ENCODE measurements around the gene SPINK14. TPM values are rescaled to one million over a fixed set of nuclear protein-coding genes. Genes with fewer than 3 reads are reported as not detected.

SPINK14 gene, protein sequence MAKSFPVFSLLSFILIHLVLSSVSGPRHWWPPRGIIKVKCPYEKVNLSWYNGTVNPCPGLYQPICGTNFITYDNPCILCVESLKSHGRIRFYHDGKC
- not detected in 2 replicates for total RNA-seq
- long read RNA-seq, result 0 reads

DNA sequence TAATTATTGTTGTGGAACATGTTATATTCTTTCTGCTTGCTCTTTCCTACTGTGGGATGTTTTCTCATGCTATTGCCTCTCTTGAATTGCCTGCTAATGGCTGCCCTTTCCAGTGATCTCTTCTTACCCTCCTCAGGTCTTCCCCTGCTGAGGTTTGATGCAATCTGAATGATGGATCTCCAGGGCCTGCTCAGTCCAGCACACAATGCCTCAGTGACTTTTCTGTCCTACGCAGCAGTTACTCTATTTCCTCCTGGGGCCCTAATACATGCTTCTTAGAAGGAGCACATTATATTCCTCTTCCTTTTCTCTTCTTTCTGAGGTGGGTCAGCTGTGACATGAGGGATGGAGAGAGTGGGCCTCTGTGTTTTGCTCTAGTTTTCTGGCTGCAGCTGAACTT, at the start of gene SPINK14:
TSS of gene SPINK14 (plus strand) at position 301 of the 400 bp plus-strand sequence. CDS start 1,187 bp downstream, outside the sequence.
- TF ChIP-seq, protein P1, sequence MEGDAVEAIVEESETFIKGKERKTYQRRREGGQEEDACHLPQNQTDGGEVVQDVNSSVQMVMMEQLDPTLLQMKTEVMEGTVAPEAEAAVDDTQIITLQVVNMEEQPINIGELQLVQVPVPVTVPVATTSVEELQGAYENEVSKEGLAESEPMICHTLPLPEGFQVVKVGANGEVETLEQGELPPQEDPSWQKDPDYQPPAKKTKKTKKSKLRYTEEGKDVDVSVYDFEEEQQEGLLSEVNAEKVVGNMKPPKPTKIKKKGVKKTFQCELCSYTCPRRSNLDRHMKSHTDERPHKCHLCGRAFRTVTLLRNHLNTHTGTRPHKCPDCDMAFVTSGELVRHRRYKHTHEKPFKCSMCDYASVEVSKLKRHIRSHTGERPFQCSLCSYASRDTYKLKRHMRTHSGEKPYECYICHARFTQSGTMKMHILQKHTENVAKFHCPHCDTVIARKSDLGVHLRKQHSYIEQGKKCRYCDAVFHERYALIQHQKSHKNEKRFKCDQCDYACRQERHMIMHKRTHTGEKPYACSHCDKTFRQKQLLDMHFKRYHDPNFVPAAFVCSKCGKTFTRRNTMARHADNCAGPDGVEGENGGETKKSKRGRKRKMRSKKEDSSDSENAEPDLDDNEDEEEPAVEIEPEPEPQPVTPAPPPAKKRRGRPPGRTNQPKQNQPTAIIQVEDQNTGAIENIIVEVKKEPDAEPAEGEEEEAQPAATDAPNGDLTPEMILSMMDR (IDR thresholded peaks at IDR 0.05; ENCODE audit: unreplicated experiment), result no peak
- Mint-ChIP-seq H3K27me3 (no peaks in the 10 kb centered on the region), H3K4me1 (ENCODE audit: low read depth) (no peaks in the 10 kb centered on the region), H3K27ac (no peak within 1 kb of the TSS), H3K4me3 (ENCODE audit: low read depth) (no peak within 1 kb of the TSS), H3K9me3 (ENCODE audit: low read depth) (no peaks in the 10 kb centered on the region), H3K36me3 (ENCODE audit: insufficient read depth) (no peaks in the 10 kb centered on the region)
- DNase-seq (ENCODE audit: low spot score, unreplicated experiment), result no peak

DNA sequence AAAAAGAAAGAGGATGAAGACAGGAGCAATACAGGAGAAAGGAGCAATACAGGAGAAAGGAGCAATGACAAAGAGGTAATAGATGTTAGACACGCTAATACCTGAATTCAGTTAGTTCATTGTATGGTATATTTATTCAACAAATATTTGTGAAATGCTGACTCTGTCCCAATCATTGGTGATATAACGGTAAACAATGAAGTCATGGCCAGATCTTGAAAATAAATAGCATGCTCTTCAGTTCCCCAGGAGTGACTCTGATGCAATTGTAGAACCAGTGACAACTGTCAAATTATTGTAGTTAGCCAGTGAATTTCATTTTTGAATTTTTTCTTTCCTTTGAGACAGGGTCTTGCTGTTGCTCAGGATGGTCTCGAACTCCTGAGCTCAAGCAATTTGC, 48.0 kb upstream of the SPINK14 start:
- H3K27me3 Mint-ChIP-seq, result no peaks in the 10 kb centered on the region
- TF ChIP-seq, protein P1 (IDR thresholded peaks at IDR 0.05; ENCODE audit: unreplicated experiment), result no peak
- DNase-seq (ENCODE audit: low spot score, unreplicated experiment), result no peak
- peaks cover 5% of the 10 kb centered on the region for H3K4me1 Mint-ChIP-seq (ENCODE audit: low read depth)
- peaks cover 42% of the 10 kb centered on the region for H3K36me3 Mint-ChIP-seq (ENCODE audit: insufficient read depth)
- H3K9me3 Mint-ChIP-seq (ENCODE audit: low read depth), result no peaks in the 10 kb centered on the region
- H3K4me3 Mint-ChIP-seq (ENCODE audit: low read depth), result no peak overlapping the region
- no peak overlapping the region for H3K27ac Mint-ChIP-seq

DNA sequence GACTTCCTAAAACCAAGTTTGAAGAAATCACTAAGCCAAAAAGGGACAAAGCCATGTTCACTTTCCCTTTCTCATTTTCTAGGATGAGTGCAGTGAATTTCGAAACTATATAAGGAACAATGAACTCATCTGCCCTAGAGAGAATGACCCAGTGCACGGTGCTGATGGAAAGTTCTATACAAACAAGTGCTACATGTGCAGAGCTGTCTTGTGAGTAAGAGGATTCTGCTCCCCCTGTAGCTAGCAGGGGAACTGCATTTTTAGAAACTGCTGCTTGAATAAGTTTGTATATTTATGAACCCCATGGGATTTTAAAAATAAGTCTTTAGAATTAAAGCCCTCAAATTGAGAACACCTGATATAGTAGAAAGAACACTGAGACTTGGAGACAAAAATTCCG, 42.7 kb upstream of the SPINK14 start:
- DNase-seq (ENCODE audit: low spot score, unreplicated experiment), result no peak
- H3K27me3 Mint-ChIP-seq, result no peaks in the 10 kb centered on the region
- peaks cover 27% of the 10 kb centered on the region for H3K36me3 Mint-ChIP-seq (ENCODE audit: insufficient read depth)
- no peaks in the 10 kb centered on the region for H3K9me3 Mint-ChIP-seq (ENCODE audit: low read depth)
- TF ChIP-seq, protein P1 (IDR thresholded peaks at IDR 0.05; ENCODE audit: unreplicated experiment), result no peak
- H3K4me3 Mint-ChIP-seq (ENCODE audit: low read depth), result no peak overlapping the region
- H3K4me1 Mint-ChIP-seq (ENCODE audit: low read depth), result no peaks in the 10 kb centered on the region
- H3K27ac Mint-ChIP-seq, result no peak overlapping the region

DNA sequence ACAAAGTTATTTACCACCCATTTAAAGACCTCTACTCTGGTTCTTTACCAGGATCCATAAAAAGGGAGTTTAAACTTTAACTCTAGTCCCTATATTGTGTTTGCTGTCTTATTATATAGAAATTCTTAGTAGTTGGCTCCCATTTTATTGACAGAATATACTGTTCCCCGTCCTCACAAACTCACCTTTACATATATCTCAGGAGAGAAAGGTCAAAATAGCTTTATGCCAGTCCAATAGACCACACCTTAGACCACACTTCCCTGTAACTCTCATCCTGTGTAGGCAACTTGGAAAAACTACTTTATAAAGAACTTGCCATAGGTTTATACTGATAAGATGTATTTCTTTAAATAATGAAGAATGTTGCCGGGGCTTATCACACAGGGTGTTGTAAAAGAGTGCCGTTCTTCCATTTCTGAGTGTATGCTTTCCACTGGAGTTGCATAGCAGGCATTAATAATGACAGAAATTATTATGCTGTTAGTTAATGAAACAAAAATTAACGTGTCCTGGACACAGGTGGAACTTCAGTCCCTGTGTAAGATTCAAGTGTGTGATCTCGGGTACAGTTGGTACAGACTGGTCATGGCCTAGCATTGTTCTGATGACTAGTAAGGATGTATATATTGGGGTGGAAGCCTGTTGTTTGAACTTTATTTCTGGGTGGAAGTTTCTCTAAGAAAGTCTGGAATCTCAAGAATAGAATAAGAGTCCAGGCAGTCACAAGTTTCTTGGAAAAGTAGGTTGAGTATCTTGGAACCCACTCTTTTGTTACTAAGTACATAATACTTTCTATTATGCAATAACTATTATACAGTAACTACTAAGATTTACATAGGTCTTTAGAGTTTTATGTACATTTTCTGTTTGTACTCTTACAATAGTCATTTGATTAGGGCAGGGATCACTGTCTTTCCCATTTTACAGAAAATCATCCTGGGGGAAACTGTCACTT, 33.0 kb upstream of the SPINK14 start:
- DNase-seq (ENCODE audit: low spot score, unreplicated experiment), result no peak
- no peak overlapping the region for H3K4me3 Mint-ChIP-seq (ENCODE audit: low read depth)
- H3K4me1 Mint-ChIP-seq (ENCODE audit: low read depth), result peaks cover 8% of the 10 kb centered on the region
- no peak overlapping the region for H3K27ac Mint-ChIP-seq
- peaks cover 6% of the 10 kb centered on the region for H3K36me3 Mint-ChIP-seq (ENCODE audit: insufficient read depth)
- TF ChIP-seq, protein P1 (IDR thresholded peaks at IDR 0.05; ENCODE audit: unreplicated experiment), result no peak
- no peaks in the 10 kb centered on the region for H3K9me3 Mint-ChIP-seq (ENCODE audit: low read depth)
- H3K27me3 Mint-ChIP-seq, result no peaks in the 10 kb centered on the region

DNA sequence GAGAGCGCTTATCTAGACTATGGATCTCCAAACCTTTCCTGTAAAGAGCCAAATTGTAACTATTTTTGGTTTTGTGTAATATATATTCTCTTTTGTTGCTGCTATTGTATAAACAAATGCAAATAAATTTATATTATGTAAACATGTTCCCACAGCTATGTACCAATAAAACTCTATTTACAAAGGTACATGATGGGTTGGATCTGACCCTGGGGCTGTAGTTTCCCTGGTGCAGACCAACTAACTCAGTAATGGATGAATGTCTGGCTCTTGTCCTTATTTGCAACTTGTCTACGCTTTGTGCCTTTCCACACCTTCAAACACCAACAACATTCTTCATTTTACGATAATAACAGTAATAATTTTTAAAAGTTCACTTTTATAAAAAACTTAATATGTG, 27.5 kb upstream of the SPINK14 start:
- H3K36me3 Mint-ChIP-seq (ENCODE audit: insufficient read depth), result peaks cover 7% of the 10 kb centered on the region
- H3K4me3 Mint-ChIP-seq (ENCODE audit: low read depth), result no peak overlapping the region
- peaks cover 16% of the 10 kb centered on the region for H3K4me1 Mint-ChIP-seq (ENCODE audit: low read depth)
- DNase-seq (ENCODE audit: low spot score, unreplicated experiment), result no peak
- H3K9me3 Mint-ChIP-seq (ENCODE audit: low read depth), result peaks cover 8% of the 10 kb centered on the region
- no peak overlapping the region for H3K27ac Mint-ChIP-seq
- TF ChIP-seq, protein P1 (IDR thresholded peaks at IDR 0.05; ENCODE audit: unreplicated experiment), result no peak
- no peaks in the 10 kb centered on the region for H3K27me3 Mint-ChIP-seq

All from progenitor cell of endocrine pancreas (in vitro differentiated cells).